ENCODE results near the gene SCLT1.
"Not testable (repeated sequence)": the region's sequence is repeated elsewhere in the genome, so short reads cannot be mapped to it uniquely, and the experiment has no call there.

Gene SCLT1

GRCh38 chr4:129093191-129093920, at the start of gene SCLT1:
TSS of gene SCLT1 (minus strand) at chr4:129093539. CDS start at chr4:129093103, 436 bp downstream.
- DNase-seq (ENCODE audit: low read depth in 3 of 3) = peak; percentile 93 to 97 (median 94)

GRCh38 chr4:129140521-129140920, 47.2 kb upstream of the SCLT1 start:
- DNase-seq (ENCODE audit: low read depth in 3 of 3) = no peak

- no peak for DNase-seq (ENCODE audit: low read depth in 3 of 3)
These were observed 45.6 kb upstream of the SCLT1 start for GRCh38 chr4:129138810-129139496.

GRCh38 chr4:129136433-129136832, 43.1 kb upstream of the SCLT1 start:
- DNase-seq (ENCODE audit: low read depth in 3 of 3) = no peak

- no peak for DNase-seq (ENCODE audit: low read depth in 3 of 3)
These were observed 38.0 kb upstream of the SCLT1 start for GRCh38 chr4:129131343-129131742.

GRCh38 chr4:129129143-129129542, 35.8 kb upstream of the SCLT1 start:
- no peak for DNase-seq (ENCODE audit: low read depth in 3 of 3)

GRCh38 chr4:129126614-129127013, 33.3 kb upstream of the SCLT1 start:
- not testable (repeated sequence) for DNase-seq (ENCODE audit: low read depth in 3 of 3)

- no peak for DNase-seq (ENCODE audit: low read depth in 3 of 3)
These were observed 24.4 kb upstream of the SCLT1 start for GRCh38 chr4:129117705-129118104.

GRCh38 chr4:129113919-129114318, 20.6 kb upstream of the SCLT1 start:
- DNase-seq (ENCODE audit: low read depth in 3 of 3) = no peak

GRCh38 chr4:129113434-129113833, 20.1 kb upstream of the SCLT1 start:
- DNase-seq (ENCODE audit: low read depth in 3 of 3) = no peak

GRCh38 chr4:129111919-129112318, 18.6 kb upstream of the SCLT1 start:
- DNase-seq (ENCODE audit: low read depth in 3 of 3) = no peak

- DNase-seq (ENCODE audit: low read depth in 3 of 3) = no peak
These were observed 17.6 kb upstream of the SCLT1 start for GRCh38 chr4:129110931-129111330.

GRCh38 chr4:129109965-129110824, 16.9 kb upstream of the SCLT1 start:
- no peak for DNase-seq (ENCODE audit: low read depth in 3 of 3)

GRCh38 chr4:129098531-129099001, 5.2 kb upstream of the SCLT1 start:
- no peak for DNase-seq (ENCODE audit: low read depth in 3 of 3)

GRCh38 chr4:129095811-129096454, 2.6 kb upstream of the SCLT1 start, which contains the start of gene C4orf33:
TSS of gene C4orf33 (plus strand) at chr4:129096152. CDS start at chr4:129102611, 6,459 bp downstream.
- DNase-seq (ENCODE audit: low read depth in 3 of 3) = peak; percentile 57 to 72 (median 67)

GRCh38 chr4:129094347-129094746, 1.0 kb upstream of the SCLT1 start:
- DNase-seq (ENCODE audit: low read depth in 3 of 3) = no peak

GRCh38 chr4:129092631-129093190, 628 bp downstream of the SCLT1 start:
- DNase-seq (ENCODE audit: low read depth in 3 of 3) = no peak

- no peak for DNase-seq (ENCODE audit: low read depth in 3 of 3)
These were observed 5.8 kb downstream of the SCLT1 start for GRCh38 chr4:129087516-129087915.

GRCh38 chr4:129085472-129085871, 7.9 kb downstream of the SCLT1 start:
- DNase-seq (ENCODE audit: low read depth in 3 of 3) = no peak

GRCh38 chr4:129082302-129082701, 11.0 kb downstream of the SCLT1 start:
- no peak for DNase-seq (ENCODE audit: low read depth in 3 of 3)

- DNase-seq (ENCODE audit: low read depth in 3 of 3) = no peak
These were observed 13.2 kb downstream of the SCLT1 start for GRCh38 chr4:129080129-129080528.
